Ovary (tissue), 10 donors: ENCODE data around the gene PARM1. TPM values are rescaled to one million over a fixed set of nuclear protein-coding genes. Genes with fewer than 3 reads are reported as not detected.

Experiments
- DNase-seq, 5 donors: peaks; one replicate each; pipeline ENCODE4 v3.0.0-alpha.2; 2019 to 2020
- H3K27ac ChIP-seq, 2 donors: fragments of 200-600 bp; one replicate each; pipeline versions ENCODE4 v1.5.1 to v1.8.0; 2019 to 2022
- H3K27me3 ChIP-seq: fragments of 200-600 bp; one replicate; pipeline ENCODE4 v1.8.0; 2022
- H3K36me3 ChIP-seq: fragments of 200-600 bp; sonication (generic); one replicate; pipeline ENCODE4 v1.5.1; 2019
- H3K4me1 ChIP-seq: one replicate; pipeline ENCODE4 v1.8.1; 2013; ENCODE audit warnings: mild to moderate bottlenecking, moderate library complexity; ENCODE audit not compliant: insufficient read depth
- H3K4me3 ChIP-seq: fragments of 200-600 bp; sonication (generic); one replicate; pipeline ENCODE4 v1.5.1; 2017
- H3K9me3 ChIP-seq, 2 donors: fragments of 200-600 bp in 1 of 2; sonication (generic) in 1 of 2; one replicate each; pipeline versions ENCODE4 v1.5.1 to v1.8.1; 2013 to 2019; ENCODE audit warnings: mild to moderate bottlenecking in 1 of 2, moderate library complexity in 1 of 2
- EP300 ChIP-seq: sonication (generic); formaldehyde crosslinking; IDR thresholded peaks from one replicate; pipeline ENCODE4 v1.6.1; 2017; ENCODE audit warnings: antibody characterized with exemption
- POLR2A ChIP-seq: fragments of 450-650 bp; IDR thresholded peaks from one replicate; pipeline ENCODE4 v1.6.1; 2017; ENCODE audit warnings: antibody characterized with exemption, mild to moderate bottlenecking, moderate library complexity
- WGBS, 3 donors: extraction: QIAGEN DNeasy Blood & Tissue Kit in 1 of 3; methylation state at CpG; one replicate each; pipeline versions ENCODE4 v1.1.5 to v1.1.7; 2013 to 2017; 5-methylcytosine and 5-hydroxymethylcytosine counted together
- intact Hi-C, 4 donors: fragments of 100-400 bp; cut with DNase I; formaldehyde crosslinking; loops; one replicate each; pipeline versions ENCODE4 v1.11.0 to v1.15.1; 2022 to 2023
- long read RNA-seq, 3 donors: library from polyadenylated mRNA in 2 of 3; unstranded in 2 of 3; transcript quantifications; one replicate each; pipeline ENCODE4 v2.0.0 and lab custom pipeline, GENCODE V29; 2021 to 2026
- polyA plus RNA-seq, 2 donors: library from polyadenylated mRNA; stranded (reverse); fragments of 200-250 nt in 1 of 2; fragments of 350-450 nt in 1 of 2; fragmentation: Illumina TruSeq in 1 of 2; extraction: RNeasy Lipid Tissue Mini Kit (QIAGEN cat#74804) in 1 of 2; gene quantifications; one replicate each; pipeline ENCODE4 v1.2.3, GENCODE V29; 2013 to 2014
- total RNA-seq, 7 donors: library from RNA; depleted of rRNA in 2 of 7; stranded (reverse); fragments of >200 nt in 2 of 7; fragmentation: NEBNext Ultra II Directional in 3 of 7; extraction: Animal tissue kit (Norgen Biotek cat#: 25700) in 3 of 7; gene quantifications; one replicate each; pipeline versions ENCODE4 v1.1.0 to v1.2.4, GENCODE V29; 2016 to 2023
- TF ChIP-seq, protein P1 (sequence below), 3 donors: fragments of 450-650 bp in 2 of 3; fragments of 200-600 bp in 1 of 3; IDR thresholded peaks; one replicate each; pipeline versions ENCODE4 v1.5.1 to v1.8.0; 2016 to 2022; ENCODE audit warnings: antibody characterized with exemption in 3 of 3, mild to moderate bottlenecking in 1 of 3
- donor health status: DM: no; HTN: no; CAD: no; lungs with moderate emphysema.
- donor health status: DM: no; HTN: no; CAD: no.
- donor health status: Bipolar disorder and iron deficiency.
- donor health status: DM: yes; HTN: yes; CAD: no.
- donor health status: DM: no; HTN: no; CAD: no.
- donor health status: DM: yes; HTN: yes; CAD: no.

Gene PARM1, protein sequence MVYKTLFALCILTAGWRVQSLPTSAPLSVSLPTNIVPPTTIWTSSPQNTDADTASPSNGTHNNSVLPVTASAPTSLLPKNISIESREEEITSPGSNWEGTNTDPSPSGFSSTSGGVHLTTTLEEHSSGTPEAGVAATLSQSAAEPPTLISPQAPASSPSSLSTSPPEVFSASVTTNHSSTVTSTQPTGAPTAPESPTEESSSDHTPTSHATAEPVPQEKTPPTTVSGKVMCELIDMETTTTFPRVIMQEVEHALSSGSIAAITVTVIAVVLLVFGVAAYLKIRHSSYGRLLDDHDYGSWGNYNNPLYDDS
- total RNA-seq (10 to 100 TPM in 5 of 7 donors, 1 to 10 TPM in 2; 1.9 to 24.0 (median 12.6) TPM), polyA plus RNA-seq (10 to 100 TPM in 1 of 2 donors, 1 to 10 TPM in 1; 9.0 to 90.1 TPM)
- long read RNA-seq, donor 1, full-length matches to known transcripts = 54 of 65 reads
- long read RNA-seq, donor 1, partial matches to known transcripts = 3 of 65 reads
- long read RNA-seq, donor 1, other reads (novel, unspliced or antisense) = 8 of 65 reads
- long read RNA-seq, donor 2, full-length matches to known transcripts = 17 of 28 reads
- long read RNA-seq, donor 2, partial matches to known transcripts = 11 of 28 reads
- long read RNA-seq, donor 2, other reads (novel, unspliced or antisense) = 0 of 28 reads
- long read RNA-seq, donor 3, full-length matches to known transcripts = 34 of 43 reads
- long read RNA-seq, donor 3, partial matches to known transcripts = 4 of 43 reads
- long read RNA-seq, donor 3, other reads (novel, unspliced or antisense) = 5 of 43 reads

DNA sequence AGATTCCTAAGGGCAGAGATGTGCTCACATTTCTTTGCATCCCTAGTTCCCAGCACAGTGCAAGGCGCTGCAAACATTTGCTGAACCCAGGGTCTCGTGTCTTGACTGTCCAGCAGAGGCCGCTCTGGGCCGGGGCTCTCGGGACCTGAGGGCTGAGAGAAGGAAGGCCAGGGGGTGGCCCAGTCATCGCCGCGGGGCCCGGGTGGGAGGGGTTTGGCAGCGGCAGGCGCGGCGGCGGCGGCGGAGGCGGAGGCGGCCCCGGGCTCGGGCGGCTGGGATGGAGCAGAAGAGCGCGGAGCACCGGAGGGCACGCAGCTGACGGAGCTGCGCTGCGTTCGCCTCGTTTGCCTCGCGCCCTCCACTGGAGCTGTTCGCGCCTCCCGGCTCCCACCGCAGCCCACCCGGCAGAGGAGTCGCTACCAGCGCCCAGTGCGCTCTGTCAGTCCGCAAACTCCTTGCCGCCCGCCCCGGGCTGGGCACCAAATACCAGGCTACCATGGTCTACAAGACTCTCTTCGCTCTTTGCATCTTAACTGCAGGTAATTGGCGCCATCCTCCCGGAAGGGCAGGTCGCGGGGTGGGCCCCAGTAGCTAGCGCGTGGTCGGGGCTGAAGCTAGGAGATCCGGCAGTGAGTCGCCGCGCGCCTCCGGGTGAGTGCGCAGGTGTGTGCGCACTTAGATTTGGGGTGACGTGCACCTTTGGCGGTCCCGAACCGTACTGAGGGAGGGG lies at the start of gene PARM1:
PARM1 (plus strand) TSS at position 285 of the 730 bp plus-strand sequence; CDS start at position 497, 212 bp downstream.
- Histone ChIP-seq H3K27ac (no peak within 1 kb of the TSS), H3K4me3 (peak within 1 kb of the TSS; percentile 78), H3K4me1 (peaks cover 1% of the 10 kb centered on the region), H3K36me3 (no peaks in the 10 kb centered on the region), H3K9me3 (no peaks in the 10 kb centered on the region), H3K27me3 (no peaks in the 10 kb centered on the region)
- 1% methylated on average over 25 to 64 of the region's 64 CpGs for WGBS, 3 donors
- DNase-seq = peak; percentile 69 to 88 (median 79)
- TF ChIP-seq EP300 (no peak), POLR2A (peak; percentile 20)
- TF ChIP-seq, protein P1, sequence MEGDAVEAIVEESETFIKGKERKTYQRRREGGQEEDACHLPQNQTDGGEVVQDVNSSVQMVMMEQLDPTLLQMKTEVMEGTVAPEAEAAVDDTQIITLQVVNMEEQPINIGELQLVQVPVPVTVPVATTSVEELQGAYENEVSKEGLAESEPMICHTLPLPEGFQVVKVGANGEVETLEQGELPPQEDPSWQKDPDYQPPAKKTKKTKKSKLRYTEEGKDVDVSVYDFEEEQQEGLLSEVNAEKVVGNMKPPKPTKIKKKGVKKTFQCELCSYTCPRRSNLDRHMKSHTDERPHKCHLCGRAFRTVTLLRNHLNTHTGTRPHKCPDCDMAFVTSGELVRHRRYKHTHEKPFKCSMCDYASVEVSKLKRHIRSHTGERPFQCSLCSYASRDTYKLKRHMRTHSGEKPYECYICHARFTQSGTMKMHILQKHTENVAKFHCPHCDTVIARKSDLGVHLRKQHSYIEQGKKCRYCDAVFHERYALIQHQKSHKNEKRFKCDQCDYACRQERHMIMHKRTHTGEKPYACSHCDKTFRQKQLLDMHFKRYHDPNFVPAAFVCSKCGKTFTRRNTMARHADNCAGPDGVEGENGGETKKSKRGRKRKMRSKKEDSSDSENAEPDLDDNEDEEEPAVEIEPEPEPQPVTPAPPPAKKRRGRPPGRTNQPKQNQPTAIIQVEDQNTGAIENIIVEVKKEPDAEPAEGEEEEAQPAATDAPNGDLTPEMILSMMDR (IDR thresholded peaks at IDR 0.05) = peak in 1 of 3 donors; percentile 46
- intact Hi-C loops = loop anchor here in 1 of 4 donors (10.0 kb wide), 1 partner anchor 582 kb away; the partner anchor contains the start of genes RCHY1 and THAP6

DNA sequence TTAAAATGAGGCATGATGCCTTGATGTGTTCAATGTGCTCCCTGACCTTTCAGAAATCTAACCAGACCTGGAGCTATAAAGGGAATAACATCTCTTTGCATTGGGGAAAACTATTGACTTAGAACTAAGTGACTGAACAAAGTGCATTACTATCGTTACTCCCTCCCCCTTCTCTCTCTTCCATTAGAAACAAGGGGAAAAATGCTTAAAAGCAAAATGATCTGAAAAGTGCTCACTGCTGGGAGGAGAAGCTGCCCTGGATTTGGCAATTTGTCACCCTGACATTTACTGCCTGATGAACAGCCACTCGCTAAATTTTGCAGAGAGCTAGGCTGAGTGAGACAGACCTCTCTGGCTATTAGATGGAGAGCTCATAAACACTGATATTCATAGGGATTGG lies 48.6 kb upstream of the PARM1 start:
- TF ChIP-seq POLR2A = no peak
- TF ChIP-seq EP300 = no peak
- TF ChIP-seq, protein P1 (IDR thresholded peaks at IDR 0.05) = no peak
- WGBS, 3 donors = 44 to 63% (median 57%) methylated on average over 2 of the region's 2 CpGs
- H3K4me1 ChIP-seq = no peaks in the 10 kb centered on the region
- H3K27ac ChIP-seq = no peak overlapping the region
- H3K27me3 ChIP-seq = no peaks in the 10 kb centered on the region
- H3K9me3 ChIP-seq = no peaks in the 10 kb centered on the region
- H3K36me3 ChIP-seq = no peaks in the 10 kb centered on the region
- intact Hi-C loops = no loop called here
- no peak for DNase-seq
- H3K4me3 ChIP-seq = no peak overlapping the region

DNA sequence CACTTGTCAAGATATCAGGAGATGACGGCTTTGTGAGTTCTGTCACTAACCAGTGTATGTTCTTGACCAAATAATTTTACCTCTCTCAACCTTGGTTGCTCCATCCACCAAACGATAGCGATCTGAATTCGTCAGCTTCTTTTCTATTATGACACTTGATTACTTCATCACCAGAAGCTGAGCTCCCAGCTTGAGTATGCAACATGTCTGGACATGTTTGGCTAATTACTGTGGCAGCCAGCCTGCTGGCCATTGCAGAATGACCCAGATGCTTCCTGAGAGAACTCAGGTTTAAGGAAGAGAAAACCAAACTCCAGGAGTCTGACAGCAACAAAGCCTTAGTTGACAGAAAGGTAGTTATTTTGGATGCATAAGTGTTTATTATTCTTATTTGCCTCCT lies 46.4 kb upstream of the PARM1 start:
- Histone ChIP-seq H3K36me3 (no peaks in the 10 kb centered on the region), H3K27me3 (no peaks in the 10 kb centered on the region), H3K4me1 (no peaks in the 10 kb centered on the region), H3K9me3 (no peaks in the 10 kb centered on the region), H3K4me3 (no peak overlapping the region), H3K27ac (no peak overlapping the region)
- DNase-seq = no peak
- intact Hi-C loops = no loop called here
- TF ChIP-seq POLR2A = no peak
- no peak for TF ChIP-seq EP300
- TF ChIP-seq, protein P1 (IDR thresholded peaks at IDR 0.05) = no peak
- WGBS, 3 donors = 94 to 96% (median 95%) methylated on average over 4 of the region's 4 CpGs

DNA sequence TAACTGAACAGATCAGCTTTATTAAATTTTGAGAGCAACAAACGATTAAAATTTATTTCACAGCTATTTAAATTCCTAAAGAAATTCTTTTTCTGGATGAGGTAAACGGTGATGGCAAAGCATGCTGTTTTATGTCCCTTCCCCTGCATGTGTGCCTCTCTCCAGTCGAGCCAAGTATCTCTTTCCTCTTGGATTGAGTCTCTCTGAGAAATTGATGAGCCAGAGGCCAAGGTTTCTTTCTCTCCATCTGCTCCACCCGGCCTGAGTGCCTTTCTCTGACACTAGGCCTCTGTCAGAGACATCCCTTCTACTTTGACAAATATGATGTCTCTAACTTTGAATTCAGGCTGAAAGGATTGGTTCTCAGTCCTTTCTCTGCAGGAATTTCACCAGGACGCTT lies 42.6 kb upstream of the PARM1 start:
- WGBS, 3 donors = 47 to 60% (median 52%) methylated on average over 5 of the region's 5 CpGs
- TF ChIP-seq, protein P1 (IDR thresholded peaks at IDR 0.05) = no peak
- TF ChIP-seq POLR2A (no peak), EP300 (no peak)
- intact Hi-C loops = no loop called here
- Histone ChIP-seq H3K4me3 (no peak overlapping the region), H3K36me3 (no peaks in the 10 kb centered on the region), H3K27ac (no peak overlapping the region), H3K27me3 (no peaks in the 10 kb centered on the region), H3K4me1 (no peaks in the 10 kb centered on the region), H3K9me3 (no peaks in the 10 kb centered on the region)
- DNase-seq = no peak
